Smooth muscle cell (in vitro differentiated cells): ENCODE results near the gene CACNA1A. TPM values are rescaled to one million over a fixed set of nuclear protein-coding genes. Genes with fewer than 3 reads are reported as not detected.

Experiments
- DNase-seq: peaks from one replicate; lab custom pipeline; 2025; ENCODE audit not compliant: unreplicated experiment; lab: John Stamatoyannopoulos, UW
- H2AFZ ChIP-seq: fragments of 200-600 bp; sonication (generic); 2 replicates; pipeline ENCODE4 v1.6.0; 2016; ENCODE audit warnings: antibody characterized with exemption, low read depth, mild to moderate bottlenecking
- H3F3A ChIP-seq: fragments of 200-600 bp; sonication (generic); 2 replicates; pipeline ENCODE4 v1.6.0; 2017; ENCODE audit warnings: antibody characterized with exemption, low read depth
- H3K27ac ChIP-seq: fragments of 200-600 bp; sonication (generic); 2 replicates; pipeline ENCODE4 v1.5.1; 2016; ENCODE audit warnings: low read depth, mild to moderate bottlenecking
- H3K27me3 ChIP-seq: fragments of 200-600 bp; sonication (generic); 2 replicates; pipeline ENCODE4 v1.6.1; 2016; ENCODE audit warnings: low read depth, mild to moderate bottlenecking
- H3K36me3 ChIP-seq: fragments of 200-600 bp; sonication (generic); 2 replicates; pipeline ENCODE4 v1.5.1; 2016; ENCODE audit warnings: low read depth
- H3K4me1 ChIP-seq: fragments of 200-600 bp; sonication (generic); 2 replicates; pipeline ENCODE4 v1.5.1; 2016; ENCODE audit warnings: low read depth
- H3K4me2 ChIP-seq: fragments of 200-600 bp; sonication (generic); 2 replicates; pipeline ENCODE4 v1.6.0; 2016; ENCODE audit warnings: mild to moderate bottlenecking
- H3K4me3 ChIP-seq: fragments of 200-600 bp; sonication (generic); 2 replicates; pipeline ENCODE4 v1.5.1; 2016; ENCODE audit warnings: mild to moderate bottlenecking
- H3K79me2 ChIP-seq: fragments of 200-600 bp; sonication (generic); 2 replicates; pipeline ENCODE4 v1.6.0; 2016; ENCODE audit warnings: low read depth, mild to moderate bottlenecking
- H3K9ac ChIP-seq: fragments of 200-600 bp; sonication (generic); 2 replicates; pipeline ENCODE4 v1.6.0; 2016; ENCODE audit warnings: low read depth
- H3K9me3 ChIP-seq: fragments of 200-600 bp; sonication (generic); replicated peaks from 2 replicates; pipeline ENCODE4 v1.5.1; 2016; ENCODE audit warnings: low read depth
- H4K20me1 ChIP-seq: fragments of 200-600 bp; sonication (generic); 2 replicates; pipeline ENCODE4 v1.6.0; 2016; ENCODE audit warnings: low read depth
- CTCF ChIP-seq: fragments of 200-600 bp; sonication (generic); IDR thresholded peaks from 2 replicates; pipeline ENCODE4 v1.5.1; 2017; ENCODE audit warnings: borderline replicate concordance, mild to moderate bottlenecking, antibody characterized with exemption; ENCODE audit not compliant: insufficient read depth, poor library complexity, severe bottlenecking
- WGBS: methylation state at CpG from one replicate; pipeline ENCODE4 v1.1.7; 2016; ENCODE audit warnings: low lambda C conversion rate; 5-methylcytosine and 5-hydroxymethylcytosine counted together
- polyA plus RNA-seq: library from polyadenylated mRNA; unstranded; fragments of >200 nt; fragmentation: Nextera tagmentation; extraction: Ambion mirVana; gene quantifications from 2 replicates; pipeline ENCODE4 v1.2.1, GENCODE V29; 2016
- total RNA-seq: library from RNA; depleted of rRNA; stranded (reverse); fragments of >200 nt; gene quantifications from 2 replicates; pipeline ENCODE4 v1.2.3, GENCODE V29; 2014

Gene CACNA1A
- total RNA-seq (1.5 and 3.0 TPM in 2 replicates), polyA plus RNA-seq (1.3 and 2.2 TPM in 2 replicates)

GRCh38 chr19:13506471-13506820, at the start of gene CACNA1A:
TSS of gene CACNA1A (minus strand) at chr19:13506479. CDS start at chr19:13506224, 255 bp downstream.
- WGBS: under 1% methylated on average over 11 of the region's 21 CpGs
- no peaks in the 10 kb centered on the region for H3K9me3 ChIP-seq
- H3K9ac ChIP-seq: no peak within 1 kb of the TSS
- peak within 1 kb of the TSS; percentile 87 for H3K4me2 ChIP-seq
- no peaks in the 10 kb centered on the region for H3K79me2 ChIP-seq
- peak within 1 kb of the TSS; percentile 82 for H2AFZ ChIP-seq
- H3K4me3 ChIP-seq: peak within 1 kb of the TSS; percentile 52
- no peak for TF ChIP-seq CTCF
- no peaks in the 10 kb centered on the region for H4K20me1 ChIP-seq
- no peak within 1 kb of the TSS for H3K27ac ChIP-seq
- no peaks in the 10 kb centered on the region for H3K36me3 ChIP-seq
- H3K4me1 ChIP-seq: peaks cover 7% of the 10 kb centered on the region
- DNase-seq: no peak
- H3F3A ChIP-seq: no peaks in the 10 kb centered on the region
- H3K27me3 ChIP-seq: peaks cover 62% of the 10 kb centered on the region

DNA sequence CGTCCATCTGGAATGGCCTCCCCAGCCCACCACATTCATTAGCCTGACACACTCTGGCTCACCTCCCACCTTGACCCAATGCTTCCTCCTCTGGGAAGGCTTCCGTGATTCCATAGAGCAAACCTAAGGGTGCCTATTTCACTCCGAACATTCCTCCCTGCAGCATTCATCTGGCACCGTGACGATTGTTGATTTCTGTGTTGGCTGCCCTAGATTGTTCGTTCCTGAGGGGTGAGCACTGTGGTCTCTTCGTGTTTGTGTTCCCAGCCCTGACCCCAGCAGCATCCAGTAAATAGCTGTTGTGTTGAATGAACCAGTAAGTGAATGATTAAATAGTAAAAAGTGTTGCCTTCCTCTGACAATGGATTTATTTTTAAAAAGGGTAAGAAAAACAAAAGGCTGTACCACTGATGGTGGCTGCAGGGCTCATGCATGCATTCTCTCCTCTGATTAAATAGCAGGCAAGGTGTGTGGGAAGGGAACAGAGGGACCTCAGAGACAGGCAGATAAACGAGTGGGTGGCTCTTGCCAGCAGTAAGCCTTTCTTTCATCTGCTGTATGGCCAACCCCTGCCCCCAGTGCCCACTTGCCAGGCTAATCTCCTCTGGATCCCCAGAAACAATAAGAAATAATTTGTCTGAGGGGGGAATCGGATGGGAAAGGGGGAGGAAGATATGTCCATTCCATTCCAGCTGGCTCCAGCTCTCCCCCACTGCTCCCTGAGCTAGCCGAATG, 48.4 kb upstream of the CACNA1A start:
- H3K79me2 ChIP-seq: no peaks in the 10 kb centered on the region
- no peaks in the 10 kb centered on the region for H3K4me1 ChIP-seq
- H4K20me1 ChIP-seq: no peaks in the 10 kb centered on the region
- no peak for TF ChIP-seq CTCF
- WGBS: 69% methylated on average over 10 of the region's 10 CpGs
- no peak overlapping the region for H2AFZ ChIP-seq
- no peak overlapping the region for H3K9ac ChIP-seq
- H3K27ac ChIP-seq: no peak overlapping the region
- H3K4me2 ChIP-seq: no peak overlapping the region
- no peaks in the 10 kb centered on the region for H3K9me3 ChIP-seq
- DNase-seq: no peak
- no peaks in the 10 kb centered on the region for H3F3A ChIP-seq
- no peak overlapping the region for H3K4me3 ChIP-seq
- H3K27me3 ChIP-seq: no peaks in the 10 kb centered on the region
- no peaks in the 10 kb centered on the region for H3K36me3 ChIP-seq

DNA sequence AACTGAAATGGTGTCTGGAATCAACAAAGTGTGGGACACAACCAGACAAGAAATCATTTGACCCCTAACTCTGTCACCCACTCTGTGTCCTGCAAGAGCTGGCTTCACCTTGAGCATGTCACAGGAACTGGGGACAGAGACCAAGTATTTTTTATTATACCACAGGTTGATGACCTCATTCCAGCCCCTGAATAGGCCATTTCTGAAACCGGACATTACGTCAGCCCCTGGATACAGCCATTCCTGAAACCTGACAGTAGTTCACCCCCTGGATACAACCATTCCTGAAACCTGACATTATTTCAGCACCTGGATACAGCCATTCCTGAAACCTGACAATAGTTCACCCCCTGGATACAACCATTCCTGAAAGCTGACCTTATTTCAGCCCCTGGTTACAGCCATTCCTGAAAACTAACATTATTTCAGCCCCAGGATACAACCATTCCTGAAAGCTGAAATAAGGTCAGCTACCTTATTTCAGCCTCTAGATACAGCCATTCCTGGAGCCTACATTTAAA, 47.7 kb upstream of the CACNA1A start:
- no peak overlapping the region for H3K9ac ChIP-seq
- 92% methylated on average over 2 of the region's 2 CpGs for WGBS

More for the DNA sequence above, 47.7 kb upstream of the CACNA1A start:
- DNase-seq: no peak
- Histone ChIP-seq H3K36me3 (no peaks in the 10 kb centered on the region), H4K20me1 (no peaks in the 10 kb centered on the region), H3K9me3 (no peaks in the 10 kb centered on the region), H3K27me3 (no peaks in the 10 kb centered on the region), H2AFZ (no peak overlapping the region), H3K4me1 (no peaks in the 10 kb centered on the region), H3K79me2 (no peaks in the 10 kb centered on the region), H3F3A (no peaks in the 10 kb centered on the region), H3K4me3 (no peak overlapping the region), H3K27ac (no peak overlapping the region), H3K4me2 (no peak overlapping the region)
- no peak for TF ChIP-seq CTCF
